Activated CD4-positive, alpha-beta T cell treated with anti-CD3 and anti-CD28 coated beads for 36 hours (primary cell): ENCODE results near the gene MS4A18. TPM values are rescaled to one million over a fixed set of nuclear protein-coding genes. Genes with fewer than 3 reads are reported as not detected.

Source experiments
- ATAC-seq: fragments of 200-7000 bp; cut with Tn5 transposase; one replicate; pipeline ENCODE4 v1.10.0; 2021; ENCODE audit warnings: mild to moderate bottlenecking, moderate library complexity
- CTCF ChIA-PET: fragments of 350-600 bp; sonication (Branson Sonifier 250); formaldehyde crosslinking; loops from one replicate; lab custom pipeline; 2021; ENCODE audit warnings: antibody characterized with exemption; lab: Charles Lee
- POLR2A ChIA-PET: fragments of 350-600 bp; sonication (Branson Sonifier 250); formaldehyde crosslinking; loops from one replicate; lab custom pipeline; 2021; ENCODE audit warnings: antibody characterized with exemption, inconsistent platforms; lab: Charles Lee
- DNase-seq: peaks from one replicate; pipeline ENCODE4 v3.0.0-alpha.2; 2020
- H3K27ac Mint-ChIP-seq: one replicate; pipeline ENCODE4 v1.8.0; 2021; ENCODE audit warnings: mixed read lengths
- H3K27me3 Mint-ChIP-seq: one replicate; pipeline ENCODE4 v1.8.0; 2021; ENCODE audit warnings: mixed read lengths
- H3K36me3 Mint-ChIP-seq: one replicate; pipeline ENCODE4 v1.8.0; 2021; ENCODE audit warnings: low read depth, mixed read lengths
- H3K4me1 Mint-ChIP-seq: one replicate; pipeline ENCODE4 v1.8.0; 2021; ENCODE audit warnings: mixed read lengths
- H3K4me3 Mint-ChIP-seq: one replicate; pipeline ENCODE4 v1.8.0; 2021; ENCODE audit warnings: mild to moderate bottlenecking, moderate library complexity, mixed read lengths
- H3K9me3 Mint-ChIP-seq: one replicate; pipeline ENCODE4 v1.8.0; 2021; ENCODE audit warnings: low read depth, mixed read lengths
- intact Hi-C, 2 experiments: fragments of 100-400 bp; cut with DNase I in 1 of 2; cut with micrococcal nuclease in 1 of 2; formaldehyde crosslinking; loops; one replicate each; pipeline versions ENCODE4 v1.14.2 to v1.15.1; 2022 to 2024; cut with DNase I, micrococcal nuclease
- total RNA-seq, 2 experiments: library from RNA; stranded (reverse); gene quantifications; one replicate each; pipeline ENCODE4 v1.2.3, GENCODE V29; 2021

Gene MS4A18
- total RNA-seq, 2 experiments from 2014 or later: not detected

DNA sequence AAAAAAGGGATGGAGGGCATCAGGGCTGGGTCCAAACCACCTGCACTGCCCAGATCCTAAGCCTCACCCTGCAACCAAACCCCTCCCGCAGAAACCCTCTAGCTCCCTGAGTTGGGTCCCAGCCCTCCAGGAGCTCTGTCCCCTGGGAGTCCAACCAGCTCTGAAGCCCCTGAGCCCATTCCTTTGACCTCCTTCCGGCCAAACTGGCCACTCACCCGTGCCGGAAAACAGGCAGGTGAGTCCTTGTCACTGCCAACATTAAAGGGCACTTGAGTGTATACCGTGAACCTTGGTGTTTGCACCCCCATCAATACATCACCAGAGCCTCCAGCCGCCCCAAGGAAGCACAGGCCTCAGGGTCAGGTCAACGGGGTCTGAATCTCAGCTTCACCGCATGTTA is 43.7 kb downstream of the MS4A18 start:
- Mint-ChIP-seq H3K27me3 (peaks cover 15% of the 10 kb centered on the region), H3K4me1 (peaks cover 8% of the 10 kb centered on the region), H3K36me3 (no peaks in the 10 kb centered on the region), H3K9me3 (no peaks in the 10 kb centered on the region), H3K27ac (no peak overlapping the region), H3K4me3 (no peak overlapping the region)
- ATAC-seq (no peak), DNase-seq (no peak)
- ChIA-PET CTCF (interaction anchor here (0.8 to 8.6 kb wide), 4 partner anchors 9 to 63 kb away, joined by 4 to 105 read pairs (median 6); no protein-coding TSS in a partner anchor), POLR2A (no interaction called here)
- intact Hi-C loops: no loop called here

DNA sequence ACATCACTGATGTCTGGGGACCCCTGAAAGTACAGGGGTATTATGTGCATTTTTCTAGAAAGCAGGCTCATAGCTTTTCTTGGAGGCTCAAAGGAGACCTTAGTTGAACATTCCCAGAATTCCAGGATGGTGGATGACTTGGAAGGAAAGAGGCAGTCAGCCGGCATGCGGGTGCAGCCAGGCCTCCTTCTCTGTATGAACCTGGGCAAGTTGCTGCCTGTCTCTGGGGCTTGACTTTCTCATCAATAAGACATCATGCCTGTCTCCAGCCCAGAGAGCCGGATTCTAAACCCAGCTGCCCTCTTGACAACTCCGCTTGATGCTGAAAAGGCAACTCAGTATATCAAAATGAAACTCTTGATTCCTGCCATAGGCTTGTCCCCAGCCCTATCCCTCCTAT is 44.8 kb downstream of the MS4A18 start:
- ATAC-seq (no peak), DNase-seq (no peak)
- H3K27ac Mint-ChIP-seq: no peak overlapping the region
- intact Hi-C loops: no loop called here
- H3K4me1 Mint-ChIP-seq: peaks cover under 1% of the 10 kb centered on the region
- H3K27me3 Mint-ChIP-seq: peaks cover 13% of the 10 kb centered on the region
- CTCF ChIA-PET: interaction anchor here (0.6 to 1.6 kb wide), 3 partner anchors 16 to 725 kb away, joined by 3 to 5 read pairs (median 4); no protein-coding TSS in a partner anchor
- POLR2A ChIA-PET: no interaction called here
- H3K4me3 Mint-ChIP-seq: no peak overlapping the region
- H3K36me3 Mint-ChIP-seq: no peaks in the 10 kb centered on the region
- H3K9me3 Mint-ChIP-seq: no peaks in the 10 kb centered on the region

DNA sequence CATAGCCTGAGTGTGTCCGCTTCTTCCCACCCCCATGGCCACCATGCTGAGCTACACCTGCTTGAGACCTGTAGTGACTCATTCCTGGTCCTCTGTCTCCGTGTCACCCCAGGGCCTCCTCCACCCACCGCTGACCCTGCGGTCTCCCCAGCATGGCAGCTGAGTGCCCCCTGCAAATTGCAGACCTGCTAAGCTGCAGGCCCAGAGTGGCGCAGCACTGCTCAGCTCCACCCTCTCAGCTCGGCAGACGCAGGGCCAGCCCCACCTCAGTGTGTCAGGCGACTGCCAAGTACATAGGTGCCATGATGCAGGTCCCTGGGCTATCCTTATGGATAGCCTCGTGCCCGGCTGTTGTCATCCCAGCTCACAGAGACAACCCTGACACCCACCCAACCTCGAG is 45.3 kb downstream of the MS4A18 start:
- H3K4me1 Mint-ChIP-seq: peaks cover 2% of the 10 kb centered on the region
- intact Hi-C loops: no loop called here
- no peak overlapping the region for H3K4me3 Mint-ChIP-seq
- ChIA-PET POLR2A (no interaction called here), CTCF (interaction anchor here (1.4 to 1.6 kb wide), 2 partner anchors 7 to 16 kb away, joined by 3 to 5 read pairs; no protein-coding TSS in a partner anchor)
- H3K36me3 Mint-ChIP-seq: no peaks in the 10 kb centered on the region
- no peak overlapping the region for H3K27ac Mint-ChIP-seq
- no peak for DNase-seq
- H3K9me3 Mint-ChIP-seq: no peaks in the 10 kb centered on the region
- peaks cover 10% of the 10 kb centered on the region for H3K27me3 Mint-ChIP-seq
- ATAC-seq: no peak

DNA sequence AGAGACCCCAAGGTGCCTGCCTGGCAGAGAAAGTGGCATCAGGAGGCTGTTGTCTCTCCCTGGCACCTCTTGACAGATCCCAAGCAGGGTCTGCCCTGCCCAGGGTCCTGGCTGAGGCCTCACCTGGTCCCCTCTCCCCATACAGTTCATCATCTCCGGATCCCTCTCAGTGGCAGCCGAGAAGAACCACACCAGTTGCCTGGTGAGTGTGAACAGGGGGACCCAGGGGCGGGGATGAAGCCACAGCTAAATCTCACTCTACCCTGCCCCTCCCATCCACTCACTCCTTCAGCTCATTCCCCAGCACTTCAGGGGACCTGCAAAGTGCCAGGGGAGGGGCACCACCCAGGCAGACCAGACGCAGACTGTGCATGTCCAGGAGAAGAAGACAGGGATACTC is 46.6 kb downstream of the MS4A18 start:
- ATAC-seq: no peak
- Mint-ChIP-seq H3K4me1 (peaks cover 7% of the 10 kb centered on the region), H3K36me3 (no peaks in the 10 kb centered on the region), H3K9me3 (no peaks in the 10 kb centered on the region), H3K4me3 (no peak overlapping the region), H3K27me3 (peaks cover 7% of the 10 kb centered on the region), H3K27ac (no peak overlapping the region)
- ChIA-PET POLR2A (no interaction called here), CTCF (interaction anchor here (0.8 to 1.4 kb wide), 2 partner anchors 9 to 117 kb away, joined by 3 read pairs; no protein-coding TSS in a partner anchor)
- intact Hi-C loops: no loop called here
- DNase-seq: no peak

DNA sequence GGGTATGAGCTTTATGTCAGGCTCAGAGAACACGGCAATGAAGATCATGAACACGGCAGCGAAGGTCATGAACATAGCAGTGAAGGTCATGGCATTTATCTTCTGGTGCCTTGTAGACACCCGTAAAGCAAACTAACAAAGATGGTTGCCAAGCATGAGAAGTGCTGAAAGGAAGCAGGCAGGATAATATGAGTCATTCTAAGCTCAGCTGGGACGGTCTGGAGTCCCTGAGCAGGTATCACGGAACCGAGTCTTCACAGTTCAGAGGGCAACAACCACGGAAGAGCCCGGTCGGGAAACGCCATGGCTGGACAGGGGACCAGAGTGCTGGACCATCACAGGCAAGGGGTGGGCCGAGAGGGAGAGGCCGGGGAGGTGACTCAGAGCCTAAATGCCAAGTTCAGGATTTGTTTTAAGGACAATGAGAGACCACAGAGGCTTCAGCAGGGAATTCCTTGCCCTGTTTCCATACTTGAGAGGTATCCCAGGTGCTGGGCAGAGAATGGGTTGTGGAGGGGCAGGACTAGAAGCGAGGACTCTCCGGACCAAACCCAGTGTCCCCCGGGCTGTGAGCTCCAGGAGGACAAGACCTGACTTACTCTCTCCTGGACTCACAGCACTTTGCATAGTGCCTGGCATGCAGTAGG is 47.5 kb downstream of the MS4A18 start:
- ChIA-PET POLR2A (no interaction called here), CTCF (interaction anchor here (0.8 to 1.5 kb wide), 2 partner anchors 10 to 116 kb away, joined by 3 read pairs; no protein-coding TSS in a partner anchor)
- Mint-ChIP-seq H3K9me3 (no peaks in the 10 kb centered on the region), H3K4me1 (peaks cover 7% of the 10 kb centered on the region), H3K27ac (no peak overlapping the region), H3K27me3 (peaks cover 2% of the 10 kb centered on the region), H3K4me3 (no peak overlapping the region), H3K36me3 (no peaks in the 10 kb centered on the region)
- ATAC-seq (no peak), DNase-seq (no peak)
- intact Hi-C loops: no loop called here

DNA sequence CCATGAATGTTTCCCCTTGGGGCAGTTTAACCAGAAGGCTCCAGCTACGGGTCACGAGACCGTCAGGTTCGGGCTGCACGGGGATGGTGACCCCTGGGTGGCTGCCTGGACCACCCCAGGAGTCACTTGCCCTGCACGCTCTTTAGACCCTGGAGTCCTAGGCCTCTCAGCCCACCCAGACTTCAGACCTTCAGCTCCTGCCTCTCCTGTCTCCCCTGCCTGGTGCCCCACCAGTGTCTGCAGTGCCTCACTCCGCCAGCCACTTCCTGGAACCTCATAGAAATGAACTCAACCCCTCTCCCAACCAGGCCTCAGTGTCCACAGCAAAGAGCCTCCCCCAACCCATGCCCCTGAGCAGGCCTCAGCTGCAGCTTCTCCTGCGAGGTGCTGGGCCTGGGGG is 48.1 kb downstream of the MS4A18 start:
- Mint-ChIP-seq H3K9me3 (no peaks in the 10 kb centered on the region), H3K27ac (no peak overlapping the region), H3K27me3 (no peaks in the 10 kb centered on the region), H3K4me3 (no peak overlapping the region), H3K4me1 (peaks cover 7% of the 10 kb centered on the region), H3K36me3 (no peaks in the 10 kb centered on the region)
- intact Hi-C loops: no loop called here
- CTCF ChIA-PET: interaction anchor here (0.5 to 1.5 kb wide), 2 partner anchors 11 to 48 kb away, joined by 3 to 5 read pairs; no protein-coding TSS in a partner anchor
- POLR2A ChIA-PET: no interaction called here
- no peak for DNase-seq
- no peak for ATAC-seq

DNA sequence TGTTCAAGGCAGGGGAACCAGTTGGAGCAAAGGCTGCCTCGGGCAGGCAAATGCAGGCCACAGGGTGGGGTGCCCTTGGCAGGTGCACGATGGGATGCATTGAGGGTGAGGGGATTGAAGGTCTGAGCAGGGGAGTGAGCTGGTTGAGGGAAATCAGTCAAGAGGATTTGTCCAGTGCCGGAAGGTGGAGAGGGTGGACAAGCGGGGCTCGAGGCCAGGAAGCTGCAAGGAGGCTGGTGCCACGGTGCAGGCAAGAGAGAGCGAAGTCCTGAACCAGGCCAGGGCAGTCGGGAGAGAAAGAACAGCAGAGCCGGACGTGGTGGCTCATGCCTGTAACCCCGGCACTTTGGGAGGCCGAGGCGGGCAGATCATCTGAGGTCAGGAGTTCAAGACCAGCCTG is 50.2 kb downstream of the MS4A18 start:
- Mint-ChIP-seq H3K9me3 (no peaks in the 10 kb centered on the region), H3K36me3 (no peaks in the 10 kb centered on the region), H3K4me3 (no peak overlapping the region), H3K27ac (no peak overlapping the region), H3K4me1 (peaks cover 7% of the 10 kb centered on the region), H3K27me3 (no peaks in the 10 kb centered on the region)
- CTCF ChIA-PET: interaction anchor here (0.6 to 7.9 kb wide), 14 partner anchors 11 to 678 kb away, joined by 3 to 105 read pairs (median 4); no protein-coding TSS in a partner anchor
- intact Hi-C loops: loop anchor here (1.0 to 5.0 kb wide), 7 partner anchors 57 to 610 kb away; no protein-coding TSS in a partner anchor
- DNase-seq (no peak), ATAC-seq (no peak)
- POLR2A ChIA-PET: no interaction called here

DNA sequence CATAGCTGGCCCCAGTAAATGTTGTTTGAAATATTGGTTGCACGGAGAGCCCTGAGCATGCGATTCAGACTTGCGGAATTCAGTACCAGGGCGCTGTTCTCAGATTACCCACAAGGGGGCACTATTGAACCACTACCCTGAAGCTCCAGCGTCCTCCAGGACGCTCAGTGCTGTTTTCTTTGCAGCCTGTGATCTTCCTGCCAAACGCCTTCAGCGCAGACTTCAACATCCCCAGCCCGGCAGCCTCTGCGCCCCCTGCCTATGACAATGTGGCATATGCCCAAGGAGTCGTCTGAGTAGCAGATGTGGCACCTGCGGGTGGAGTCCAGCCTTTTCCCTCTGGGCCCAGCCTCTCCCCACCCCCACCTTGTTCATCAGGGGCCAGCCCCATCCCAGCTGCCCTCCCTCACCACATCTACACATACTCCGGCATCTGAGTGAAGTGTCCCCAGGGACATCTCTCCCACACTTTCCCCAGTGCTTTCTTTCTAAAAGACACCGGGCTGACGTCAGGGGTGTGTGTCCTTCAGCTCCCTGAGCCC is 51.0 kb downstream of the MS4A18 start:
- peak; percentile 91 for DNase-seq
- ChIA-PET POLR2A (interaction anchor here (0.5 kb wide), 1 partner anchor 589 kb away, joined by 5 read pairs; no protein-coding TSS in a partner anchor), CTCF (interaction anchor here (0.6 to 7.9 kb wide), 20 partner anchors 11 to 677 kb away, joined by 3 to 105 read pairs (median 4); no protein-coding TSS in a partner anchor)
- Mint-ChIP-seq H3K9me3 (no peaks in the 10 kb centered on the region), H3K36me3 (no peaks in the 10 kb centered on the region), H3K27ac (no peak overlapping the region), H3K27me3 (no peaks in the 10 kb centered on the region), H3K4me3 (no peak overlapping the region), H3K4me1 (peaks cover 7% of the 10 kb centered on the region)
- peak; percentile 98 for ATAC-seq
- intact Hi-C loops: loop anchor here (1.0 to 5.0 kb wide), 7 partner anchors 56 to 609 kb away; no protein-coding TSS in a partner anchor

DNA sequence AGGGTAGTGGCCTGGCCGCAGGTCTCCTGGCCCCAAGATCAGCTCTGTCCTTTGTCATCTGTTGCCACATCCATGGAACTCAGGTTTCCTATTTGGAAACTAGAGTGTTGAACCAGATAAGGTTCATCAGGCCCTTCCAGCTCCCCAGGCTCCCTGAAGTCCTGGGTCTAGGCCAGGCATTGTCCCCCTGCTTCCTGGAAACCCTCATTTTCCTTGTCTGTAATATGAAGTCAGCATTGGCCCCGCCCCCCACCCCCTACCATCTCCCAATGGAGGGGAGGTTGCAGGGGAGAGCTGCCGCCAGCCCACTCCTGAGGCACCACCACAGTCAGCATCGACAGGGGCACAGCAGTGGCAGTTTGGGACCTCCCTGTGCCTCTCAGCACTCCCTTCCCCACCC is 51.6 kb downstream of the MS4A18 start:
- no peak for DNase-seq
- Mint-ChIP-seq H3K9me3 (no peaks in the 10 kb centered on the region), H3K4me3 (no peak overlapping the region), H3K4me1 (peaks cover 7% of the 10 kb centered on the region), H3K27ac (no peak overlapping the region), H3K27me3 (no peaks in the 10 kb centered on the region), H3K36me3 (no peaks in the 10 kb centered on the region)
- ChIA-PET POLR2A (no interaction called here), CTCF (interaction anchor here (0.9 to 7.9 kb wide), 12 partner anchors 12 to 560 kb away, joined by 3 to 105 read pairs (median 6); no protein-coding TSS in a partner anchor)
- intact Hi-C loops: loop anchor here (5.0 kb wide), 3 partner anchors 56 to 411 kb away; no protein-coding TSS in a partner anchor
- no peak for ATAC-seq

DNA sequence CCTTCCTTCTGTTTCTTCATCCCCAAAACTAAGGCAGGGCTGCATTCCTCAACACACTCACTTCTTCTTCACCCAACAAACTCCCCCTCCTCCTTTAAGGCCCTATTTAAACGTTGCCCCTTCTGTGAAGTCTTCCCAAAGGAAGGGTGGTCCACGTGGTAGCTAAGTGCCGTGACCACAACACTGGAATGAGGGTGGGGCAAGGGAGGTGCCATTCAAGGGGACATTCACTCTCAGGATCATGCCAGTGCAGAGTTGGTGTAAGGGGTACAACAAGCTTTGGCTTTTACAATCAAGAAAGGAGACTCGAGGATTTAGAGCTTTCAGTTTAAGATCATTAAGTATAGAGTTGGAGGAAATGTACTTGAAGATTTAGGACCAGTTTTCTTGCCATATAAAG is 52.6 kb downstream of the MS4A18 start:
- H3K4me1 Mint-ChIP-seq: peaks cover 7% of the 10 kb centered on the region
- no peak for ATAC-seq
- intact Hi-C loops: loop anchor here (5.0 kb wide), 3 partner anchors 55 to 410 kb away; no protein-coding TSS in a partner anchor
- no peaks in the 10 kb centered on the region for H3K36me3 Mint-ChIP-seq
- H3K27ac Mint-ChIP-seq: no peak overlapping the region
- no peak for DNase-seq
- POLR2A ChIA-PET: no interaction called here
- no peak overlapping the region for H3K4me3 Mint-ChIP-seq
- no peaks in the 10 kb centered on the region for H3K27me3 Mint-ChIP-seq
- CTCF ChIA-PET: interaction anchor here (0.6 to 7.9 kb wide), 6 partner anchors 13 to 559 kb away, joined by 3 to 105 read pairs (median 7); no protein-coding TSS in a partner anchor
- H3K9me3 Mint-ChIP-seq: no peaks in the 10 kb centered on the region

DNA sequence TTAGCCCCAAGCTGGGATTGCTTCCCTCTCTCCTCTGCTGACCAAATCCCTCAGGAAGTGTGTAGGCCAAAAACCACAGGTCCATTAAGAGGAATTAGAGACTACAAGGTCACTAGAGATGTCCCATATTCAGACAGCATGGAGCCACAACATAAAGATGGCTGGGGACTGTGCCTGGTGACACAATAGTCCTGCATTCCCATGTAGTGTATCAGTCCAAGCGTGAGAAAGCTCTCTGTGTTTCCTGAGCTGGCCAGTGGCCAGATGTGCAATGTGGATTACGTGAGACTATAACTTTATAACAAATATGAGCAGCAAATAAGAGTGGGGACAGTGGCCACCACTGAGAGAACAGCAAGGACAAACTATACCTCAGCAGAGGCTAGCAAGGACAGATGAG is 53.1 kb downstream of the MS4A18 start:
- DNase-seq: no peak
- Mint-ChIP-seq H3K36me3 (no peaks in the 10 kb centered on the region), H3K27ac (no peak overlapping the region), H3K9me3 (no peaks in the 10 kb centered on the region), H3K4me1 (peaks cover 7% of the 10 kb centered on the region), H3K4me3 (no peak overlapping the region), H3K27me3 (no peaks in the 10 kb centered on the region)
- ChIA-PET POLR2A (no interaction called here), CTCF (interaction anchor here (1.1 to 7.9 kb wide), 6 partner anchors 13 to 122 kb away, joined by 3 to 105 read pairs (median 7); no protein-coding TSS in a partner anchor)
- no peak for ATAC-seq
- intact Hi-C loops: loop anchor here (5.0 kb wide), 3 partner anchors 55 to 410 kb away; no protein-coding TSS in a partner anchor
